ENCODE data around the gene ZNF451.
"Not testable (repeated sequence)": the region's sequence is repeated elsewhere in the genome, so short reads cannot be mapped to it uniquely, and the experiment has no call there.

DNA sequence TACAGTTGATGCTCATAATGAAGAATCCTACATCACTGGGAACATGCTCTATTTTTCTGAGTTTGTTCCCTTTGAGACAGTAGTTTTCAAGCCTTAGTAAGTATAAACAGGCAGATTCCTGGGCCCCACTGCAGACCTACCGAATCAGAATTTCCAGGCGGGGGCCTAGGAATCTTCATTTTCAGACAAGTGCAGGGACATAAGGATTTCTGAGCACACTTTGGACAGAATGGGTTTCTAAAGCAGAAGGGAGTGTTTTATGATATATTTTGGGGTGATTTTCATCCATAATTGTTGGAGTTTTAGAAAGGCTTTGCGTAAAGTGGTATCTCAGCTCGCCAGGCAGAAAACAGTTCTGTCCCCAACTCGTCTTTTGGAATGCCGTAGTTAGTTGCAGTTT lies 42.1 kb upstream of the ZNF451 start:
- not testable (repeated sequence) for TF ChIP-seq EP300 (IDR thresholded peaks at IDR 0.05; ENCODE audit: borderline replicate concordance in 1 of 2, low read depth in 1 of 2, low read length in 1 of 2); GABPA (IDR thresholded peaks at IDR 0.05; ENCODE audit: low read depth); NRF1 (IDR thresholded peaks at IDR 0.05; ENCODE audit: low read depth, low read length); GATA2 (CRISPR knock-in tag; IDR thresholded peaks at IDR 0.05); POLR2AphosphoS5 (IDR thresholded peaks at IDR 0.05; ENCODE audit: low read depth, low read length)
- TF ChIP-seq, protein P1, sequence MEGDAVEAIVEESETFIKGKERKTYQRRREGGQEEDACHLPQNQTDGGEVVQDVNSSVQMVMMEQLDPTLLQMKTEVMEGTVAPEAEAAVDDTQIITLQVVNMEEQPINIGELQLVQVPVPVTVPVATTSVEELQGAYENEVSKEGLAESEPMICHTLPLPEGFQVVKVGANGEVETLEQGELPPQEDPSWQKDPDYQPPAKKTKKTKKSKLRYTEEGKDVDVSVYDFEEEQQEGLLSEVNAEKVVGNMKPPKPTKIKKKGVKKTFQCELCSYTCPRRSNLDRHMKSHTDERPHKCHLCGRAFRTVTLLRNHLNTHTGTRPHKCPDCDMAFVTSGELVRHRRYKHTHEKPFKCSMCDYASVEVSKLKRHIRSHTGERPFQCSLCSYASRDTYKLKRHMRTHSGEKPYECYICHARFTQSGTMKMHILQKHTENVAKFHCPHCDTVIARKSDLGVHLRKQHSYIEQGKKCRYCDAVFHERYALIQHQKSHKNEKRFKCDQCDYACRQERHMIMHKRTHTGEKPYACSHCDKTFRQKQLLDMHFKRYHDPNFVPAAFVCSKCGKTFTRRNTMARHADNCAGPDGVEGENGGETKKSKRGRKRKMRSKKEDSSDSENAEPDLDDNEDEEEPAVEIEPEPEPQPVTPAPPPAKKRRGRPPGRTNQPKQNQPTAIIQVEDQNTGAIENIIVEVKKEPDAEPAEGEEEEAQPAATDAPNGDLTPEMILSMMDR (IDR thresholded peaks at IDR 0.05): not testable (repeated sequence)
- TF ChIP-seq, protein P2, sequence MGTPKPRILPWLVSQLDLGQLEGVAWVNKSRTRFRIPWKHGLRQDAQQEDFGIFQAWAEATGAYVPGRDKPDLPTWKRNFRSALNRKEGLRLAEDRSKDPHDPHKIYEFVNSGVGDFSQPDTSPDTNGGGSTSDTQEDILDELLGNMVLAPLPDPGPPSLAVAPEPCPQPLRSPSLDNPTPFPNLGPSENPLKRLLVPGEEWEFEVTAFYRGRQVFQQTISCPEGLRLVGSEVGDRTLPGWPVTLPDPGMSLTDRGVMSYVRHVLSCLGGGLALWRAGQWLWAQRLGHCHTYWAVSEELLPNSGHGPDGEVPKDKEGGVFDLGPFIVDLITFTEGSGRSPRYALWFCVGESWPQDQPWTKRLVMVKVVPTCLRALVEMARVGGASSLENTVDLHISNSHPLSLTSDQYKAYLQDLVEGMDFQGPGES (IDR thresholded peaks at IDR 0.05; ENCODE audit: low read depth, low read length): not testable (repeated sequence)
- TF ChIP-seq, protein P3, sequence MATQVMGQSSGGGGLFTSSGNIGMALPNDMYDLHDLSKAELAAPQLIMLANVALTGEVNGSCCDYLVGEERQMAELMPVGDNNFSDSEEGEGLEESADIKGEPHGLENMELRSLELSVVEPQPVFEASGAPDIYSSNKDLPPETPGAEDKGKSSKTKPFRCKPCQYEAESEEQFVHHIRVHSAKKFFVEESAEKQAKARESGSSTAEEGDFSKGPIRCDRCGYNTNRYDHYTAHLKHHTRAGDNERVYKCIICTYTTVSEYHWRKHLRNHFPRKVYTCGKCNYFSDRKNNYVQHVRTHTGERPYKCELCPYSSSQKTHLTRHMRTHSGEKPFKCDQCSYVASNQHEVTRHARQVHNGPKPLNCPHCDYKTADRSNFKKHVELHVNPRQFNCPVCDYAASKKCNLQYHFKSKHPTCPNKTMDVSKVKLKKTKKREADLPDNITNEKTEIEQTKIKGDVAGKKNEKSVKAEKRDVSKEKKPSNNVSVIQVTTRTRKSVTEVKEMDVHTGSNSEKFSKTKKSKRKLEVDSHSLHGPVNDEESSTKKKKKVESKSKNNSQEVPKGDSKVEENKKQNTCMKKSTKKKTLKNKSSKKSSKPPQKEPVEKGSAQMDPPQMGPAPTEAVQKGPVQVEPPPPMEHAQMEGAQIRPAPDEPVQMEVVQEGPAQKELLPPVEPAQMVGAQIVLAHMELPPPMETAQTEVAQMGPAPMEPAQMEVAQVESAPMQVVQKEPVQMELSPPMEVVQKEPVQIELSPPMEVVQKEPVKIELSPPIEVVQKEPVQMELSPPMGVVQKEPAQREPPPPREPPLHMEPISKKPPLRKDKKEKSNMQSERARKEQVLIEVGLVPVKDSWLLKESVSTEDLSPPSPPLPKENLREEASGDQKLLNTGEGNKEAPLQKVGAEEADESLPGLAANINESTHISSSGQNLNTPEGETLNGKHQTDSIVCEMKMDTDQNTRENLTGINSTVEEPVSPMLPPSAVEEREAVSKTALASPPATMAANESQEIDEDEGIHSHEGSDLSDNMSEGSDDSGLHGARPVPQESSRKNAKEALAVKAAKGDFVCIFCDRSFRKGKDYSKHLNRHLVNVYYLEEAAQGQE (IDR thresholded peaks at IDR 0.05; ENCODE audit: low read depth, low read length): not testable (repeated sequence)
